Parathyroid adenoma (tissue), 2 donors: ENCODE data around the gene NETO1.

Experiments
- H2AFZ ChIP-seq: fragments of 300-600 bp; sonication (generic); one replicate; pipeline ENCODE4 v1.7.0; 2017; ENCODE audit warnings: antibody characterized with exemption, mild to moderate bottlenecking
- H3K27ac ChIP-seq: fragments of 300-600 bp; sonication (generic); one replicate; pipeline ENCODE4 v1.7.0; 2017
- H3K27me3 ChIP-seq: fragments of 300-600 bp; sonication (generic); one replicate; pipeline ENCODE4 v1.7.0; 2017; ENCODE audit warnings: low read length; ENCODE audit not compliant: control insufficient read depth, insufficient read depth
- H3K36me3 ChIP-seq: fragments of 300-600 bp; sonication (generic); one replicate; pipeline ENCODE4 v1.7.0; 2017; ENCODE audit warnings: low read length; ENCODE audit not compliant: control insufficient read depth, insufficient read depth
- H3K4me1 ChIP-seq: fragments of 300-600 bp; sonication (generic); one replicate; pipeline ENCODE4 v1.7.0; 2017; ENCODE audit warnings: control low read depth
- H3K4me2 ChIP-seq: fragments of 300-600 bp; sonication (generic); one replicate; pipeline ENCODE4 v1.7.0; 2017; ENCODE audit warnings: low read length
- H3K4me3 ChIP-seq: fragments of 300-600 bp; sonication (generic); one replicate; pipeline ENCODE4 v1.7.0; 2017; ENCODE audit warnings: low read depth, low read length
- H3K79me2 ChIP-seq: fragments of 300-600 bp; sonication (generic); one replicate; pipeline ENCODE4 v1.7.0; 2017; ENCODE audit warnings: control low read depth
- H3K9ac ChIP-seq: fragments of 300-600 bp; sonication (generic); one replicate; pipeline ENCODE4 v1.7.0; 2017; ENCODE audit warnings: mild to moderate bottlenecking
- H3K9me3 ChIP-seq: fragments of 300-600 bp; sonication (generic); one replicate; pipeline ENCODE4 v1.7.0; 2017; ENCODE audit warnings: low read length; ENCODE audit not compliant: control insufficient read depth
- CTCF ChIP-seq: fragments of 300-600 bp; sonication (generic); IDR thresholded peaks from one replicate; pipeline ENCODE4 v1.7.0; 2017; ENCODE audit warnings: antibody characterized with exemption, mild to moderate bottlenecking
- donor health status: primary hyperparathyroidism.

The NETO1 gene

DNA sequence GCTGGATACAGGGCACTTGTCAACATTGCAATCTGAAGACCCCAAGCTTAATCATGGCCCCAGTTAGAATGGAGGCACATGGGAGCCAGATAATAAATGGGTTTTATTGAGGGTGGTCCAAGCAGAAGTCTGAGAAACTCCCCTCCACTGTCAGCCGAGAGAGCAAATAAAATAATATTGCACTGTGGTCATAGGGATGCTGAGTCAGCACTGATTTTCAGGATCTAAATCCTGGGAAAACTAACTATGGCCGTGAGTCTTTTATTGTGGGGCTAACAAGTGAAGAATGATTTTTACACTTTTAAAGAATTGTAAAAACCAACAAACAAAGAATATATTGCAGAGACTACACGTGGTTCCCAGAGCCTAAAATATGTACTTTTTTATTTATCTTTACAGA lies 31.1 kb upstream of the NETO1 start:
- no peaks in the 10 kb centered on the region for H3K9me3 ChIP-seq
- no peak for TF ChIP-seq CTCF

DNA sequence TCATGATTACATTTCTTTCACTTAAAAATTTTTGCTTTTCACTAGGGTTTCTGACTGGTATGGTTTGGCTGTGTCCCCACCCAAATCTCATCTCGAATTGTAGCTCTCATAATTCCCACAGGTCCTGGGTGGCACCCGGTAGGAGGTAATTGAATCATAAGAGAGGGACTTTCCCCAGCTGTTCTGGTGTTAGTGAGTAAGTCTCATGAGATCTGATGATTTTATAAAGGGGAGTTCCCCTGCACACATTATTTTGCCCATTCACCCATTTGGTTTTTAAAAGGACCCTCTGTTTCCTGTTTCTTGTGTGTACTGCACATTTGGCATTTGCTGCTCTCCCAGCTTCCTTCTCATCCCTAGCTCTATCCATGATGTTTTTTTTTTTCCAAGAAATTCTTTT lies 27.8 kb upstream of the NETO1 start:
- Histone ChIP-seq H3K36me3 (no peaks in the 10 kb centered on the region), H3K27ac (no peak overlapping the region), H2AFZ (no peak overlapping the region), H3K27me3 (no peaks in the 10 kb centered on the region), H3K4me1 (no peaks in the 10 kb centered on the region), H3K79me2 (no peaks in the 10 kb centered on the region), H3K9ac (no peak overlapping the region), H3K4me2 (no peak overlapping the region), H3K4me3 (no peak overlapping the region), H3K9me3 (no peaks in the 10 kb centered on the region)
- TF ChIP-seq CTCF = no peak

More for the DNA sequence above, 31.1 kb upstream of the NETO1 start:
- Histone ChIP-seq H3K79me2 (no peaks in the 10 kb centered on the region), H3K27ac (no peak overlapping the region), H2AFZ (no peak overlapping the region), H3K4me2 (no peak overlapping the region), H3K36me3 (no peaks in the 10 kb centered on the region), H3K9ac (no peak overlapping the region), H3K4me3 (no peak overlapping the region), H3K4me1 (no peaks in the 10 kb centered on the region), H3K27me3 (no peaks in the 10 kb centered on the region)

- TF ChIP-seq CTCF = no peak
- Histone ChIP-seq H3K36me3 (no peaks in the 10 kb centered on the region), H3K4me1 (no peaks in the 10 kb centered on the region), H3K27ac (no peak overlapping the region), H3K4me2 (no peak overlapping the region), H3K79me2 (no peaks in the 10 kb centered on the region), H3K9ac (no peak overlapping the region), H2AFZ (no peak overlapping the region), H3K9me3 (no peaks in the 10 kb centered on the region), H3K27me3 (no peaks in the 10 kb centered on the region), H3K4me3 (no peak overlapping the region)
Measured at GRCh38 chr18:72878561-72878960, 10.8 kb upstream of the NETO1 start.

DNA sequence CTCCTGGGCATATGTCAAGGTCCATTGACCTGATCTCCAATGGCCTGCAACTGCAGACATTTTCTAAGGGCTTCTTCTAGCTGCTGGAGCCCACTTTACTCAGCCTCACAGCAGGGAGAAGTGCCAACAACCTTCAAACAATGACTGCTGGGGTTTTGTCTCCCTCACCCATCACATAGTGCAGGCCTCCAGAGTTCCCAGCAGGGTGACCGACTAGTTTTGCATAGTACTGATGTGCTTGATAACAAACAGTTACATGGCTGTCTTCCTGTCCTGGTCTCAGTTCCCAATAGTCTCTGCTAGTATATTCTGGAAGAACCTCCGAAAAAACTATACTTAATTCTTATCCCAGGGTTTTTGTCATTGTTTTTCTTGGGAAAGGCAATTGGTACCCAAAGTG lies 10.4 kb upstream of the NETO1 start:
- H3K27me3 ChIP-seq = no peaks in the 10 kb centered on the region
- no peak overlapping the region for H3K4me2 ChIP-seq
- H3K9me3 ChIP-seq = no peaks in the 10 kb centered on the region
- H3K9ac ChIP-seq = no peak overlapping the region
- no peaks in the 10 kb centered on the region for H3K36me3 ChIP-seq
- H3K4me1 ChIP-seq = no peaks in the 10 kb centered on the region
- H3K27ac ChIP-seq = no peak overlapping the region
- TF ChIP-seq CTCF = no peak
- H3K4me3 ChIP-seq = no peak overlapping the region
- no peak overlapping the region for H2AFZ ChIP-seq
- H3K79me2 ChIP-seq = no peaks in the 10 kb centered on the region

DNA sequence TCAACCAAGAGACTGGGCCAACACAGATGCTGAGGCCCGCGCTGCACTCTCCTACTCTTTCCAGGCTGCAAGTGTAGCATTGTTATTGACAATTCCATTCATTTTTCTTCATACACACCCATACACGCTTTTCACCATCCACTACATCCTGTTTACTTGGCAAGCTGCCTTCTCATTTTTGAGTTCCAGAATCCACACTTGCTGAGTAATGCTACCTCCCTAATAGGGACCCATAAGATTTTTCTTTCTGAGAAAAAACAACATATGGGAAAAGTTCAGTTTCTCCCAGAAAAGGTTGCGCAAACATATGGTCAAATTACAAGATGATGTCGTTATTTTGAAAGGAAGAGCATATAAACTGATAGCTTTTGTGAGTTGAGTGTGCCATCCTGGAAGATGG lies 3.3 kb upstream of the NETO1 start:
- H3K27me3 ChIP-seq = no peaks in the 10 kb centered on the region

More for the DNA sequence above, 3.3 kb upstream of the NETO1 start:
- no peaks in the 10 kb centered on the region for H3K79me2 ChIP-seq
- H3K27ac ChIP-seq = no peak overlapping the region
- no peak overlapping the region for H2AFZ ChIP-seq
- no peak for TF ChIP-seq CTCF
- H3K9me3 ChIP-seq = no peaks in the 10 kb centered on the region
- no peak overlapping the region for H3K4me2 ChIP-seq
- no peak overlapping the region for H3K4me3 ChIP-seq
- no peaks in the 10 kb centered on the region for H3K36me3 ChIP-seq
- no peaks in the 10 kb centered on the region for H3K4me1 ChIP-seq
- H3K9ac ChIP-seq = no peak overlapping the region
